GM23338 (cell line): ENCODE measurements around the gene CHCHD10. TPM values are rescaled to one million over a fixed set of nuclear protein-coding genes. Genes with fewer than 3 reads are reported as not detected.

Experiments
- ATAC-seq: fragments of 200-7000 bp; cut with Tn5 transposase; 3 replicates; pipeline ENCODE4 v1.9.1; 2020
- DNase-seq: peaks from one replicate; pipeline ENCODE4 v3.0.0-alpha.2; 2015; ENCODE audit warnings: low spot score
- H2AFZ ChIP-seq: fragments of 200-600 bp; sonication (generic); 2 replicates; pipeline ENCODE4 v1.8.0; 2016; ENCODE audit warnings: antibody characterized with exemption, mild to moderate bottlenecking, moderate library complexity
- H3F3A ChIP-seq: fragments of 200-600 bp; sonication (generic); replicated peaks from 2 replicates; pipeline ENCODE4 v1.8.0; 2017; ENCODE audit warnings: antibody characterized with exemption, mixed run types, low read depth
- H3K27ac ChIP-seq: fragments of 200-600 bp; sonication (generic); 2 replicates; pipeline ENCODE4 v1.6.1; 2016; ENCODE audit warnings: low read depth
- H3K27me3 ChIP-seq: fragments of 200-600 bp; sonication (generic); 2 replicates; pipeline ENCODE4 v1.8.0; 2016; ENCODE audit warnings: mild to moderate bottlenecking, mixed run types, moderate library complexity; ENCODE audit not compliant: insufficient read depth
- H3K36me3 ChIP-seq: fragments of 200-600 bp; sonication (generic); 2 replicates; pipeline ENCODE4 v1.8.0; 2016; ENCODE audit warnings: mild to moderate bottlenecking; ENCODE audit not compliant: insufficient read depth
- H3K4me1 ChIP-seq: fragments of 200-600 bp; sonication (generic); 2 replicates; pipeline ENCODE4 v1.8.0; 2016; ENCODE audit warnings: mild to moderate bottlenecking, moderate library complexity; ENCODE audit not compliant: insufficient read depth
- H3K4me2 ChIP-seq: fragments of 200-600 bp; sonication (generic); 2 replicates; pipeline ENCODE4 v1.7.1; 2017; ENCODE audit warnings: mixed run types
- H3K4me3 ChIP-seq: fragments of 200-600 bp; sonication (generic); 2 replicates; pipeline ENCODE4 v1.6.1; 2016; ENCODE audit warnings: mixed run types
- H3K79me2 ChIP-seq: fragments of 200-600 bp; sonication (generic); replicated peaks from 2 replicates; pipeline ENCODE4 v1.8.0; 2017; ENCODE audit warnings: mild to moderate bottlenecking; ENCODE audit not compliant: insufficient read depth
- H3K9me2 ChIP-seq: fragments of 200-600 bp; sonication (generic); 2 replicates; pipeline ENCODE4 v1.8.0; 2017; ENCODE audit not compliant: insufficient read depth
- H4K20me1 ChIP-seq: fragments of 200-600 bp; sonication (generic); replicated peaks from 2 replicates; pipeline ENCODE4 v1.8.0; 2017; ENCODE audit warnings: mild to moderate bottlenecking; ENCODE audit not compliant: insufficient read depth
- H3K27ac Mint-ChIP-seq: 2 replicates; pipeline ENCODE4 v1.8.0; 2020; ENCODE audit warnings: inconsistent platforms, mild to moderate bottlenecking, moderate library complexity, mixed read lengths
- H3K27me3 Mint-ChIP-seq: 3 replicates; pipeline ENCODE4 v1.8.0; 2022; ENCODE audit warnings: low read depth, mild to moderate bottlenecking, moderate library complexity, mixed read lengths, inconsistent platforms; ENCODE audit not compliant: insufficient read depth, poor library complexity
- H3K36me3 Mint-ChIP-seq: 3 replicates; pipeline ENCODE4 v1.8.0; 2021; ENCODE audit warnings: low read depth, mild to moderate bottlenecking, inconsistent platforms, moderate library complexity, mixed read lengths
- H3K4me1 Mint-ChIP-seq: 3 replicates; pipeline ENCODE4 v1.8.0; 2020; ENCODE audit warnings: mild to moderate bottlenecking, inconsistent platforms, mixed read lengths
- H3K4me3 Mint-ChIP-seq: 3 replicates; pipeline ENCODE4 v1.8.0; 2021; ENCODE audit warnings: moderate library complexity, mild to moderate bottlenecking, inconsistent platforms, mixed read lengths
- H3K9me3 Mint-ChIP-seq: 3 replicates; pipeline ENCODE4 v1.8.0; 2020; ENCODE audit warnings: moderate library complexity, mild to moderate bottlenecking, inconsistent platforms, mixed read lengths
- CREB1 ChIP-seq: fragments of 250-450 bp; sonication (Bioruptor Pico); IDR thresholded peaks from 2 replicates; pipeline ENCODE4 v1.5.0; 2020; ENCODE audit warnings: low read depth, mild to moderate bottlenecking, moderate library complexity
- CTCF ChIP-seq, 2 experiments: fragments of 200-600 bp in 1 of 2; sonication (generic) in 1 of 2; conservative IDR thresholded peaks; 2 replicates each; pipeline versions ENCODE4 v1.5.1 to v1.6.1; 2016 to 2017; ENCODE audit warnings: antibody characterized with exemption in 2 of 2, low read depth in 2 of 2, mild to moderate bottlenecking in 2 of 2, moderate library complexity in 1 of 2
- ETS1 ChIP-seq: IDR thresholded peaks from 2 replicates; pipeline ENCODE4 v1.6.1; 2016; ENCODE audit warnings: antibody characterized with exemption
- EZH2 ChIP-seq: fragments of 200-600 bp; sonication (generic); IDR thresholded peaks from one replicate; pipeline ENCODE4 v1.8.0; 2017; ENCODE audit warnings: antibody characterized with exemption, mild to moderate bottlenecking, low read depth; ENCODE audit not compliant: unreplicated experiment
- EZH2phosphoT487 ChIP-seq: fragments of 200-600 bp; sonication (generic); IDR thresholded peaks from one replicate; pipeline ENCODE4 v1.8.1; 2018; ENCODE audit warnings: antibody characterized with exemption; ENCODE audit not compliant: unreplicated experiment
- JUNB ChIP-seq: IDR thresholded peaks from one replicate; pipeline ENCODE4 v1.6.1; 2016; ENCODE audit warnings: antibody characterized with exemption; ENCODE audit not compliant: unreplicated experiment
- NANOG ChIP-seq: IDR thresholded peaks from 2 replicates; pipeline ENCODE4 v1.6.1; 2016; ENCODE audit warnings: antibody characterized with exemption, borderline replicate concordance
- POLR2AphosphoS5 ChIP-seq: IDR thresholded peaks from 2 replicates; pipeline ENCODE4 v1.6.1; 2016; ENCODE audit warnings: antibody characterized with exemption, low read depth
- STAT1 ChIP-seq: IDR thresholded peaks from one replicate; pipeline ENCODE4 v1.6.1; 2016; ENCODE audit warnings: antibody characterized with exemption; ENCODE audit not compliant: unreplicated experiment
- ZNF114 ChIP-seq: fragments of 250-450 bp; sonication (Bioruptor Pico); IDR thresholded peaks from 2 replicates; pipeline ENCODE4 v1.5.0; 2020; ENCODE audit warnings: mild to moderate bottlenecking, moderate library complexity
- ZNF331 ChIP-seq: fragments of 250-450 bp; sonication (Bioruptor Pico); IDR thresholded peaks from 2 replicates; pipeline ENCODE4 v1.5.0; 2020; ENCODE audit warnings: low read depth, mild to moderate bottlenecking, moderate library complexity
- polyA plus RNA-seq: library from polyadenylated mRNA; unstranded; fragments of >200 nt; fragmentation: Nextera tagmentation; extraction: Ambion mirVana; gene quantifications from 2 replicates; pipeline ENCODE4 v1.2.1, GENCODE V29; 2016
- total RNA-seq: library from RNA; depleted of rRNA; stranded (reverse); fragments of >200 nt; shearing (Covaris generic); gene quantifications from 2 replicates; pipeline ENCODE4 v1.2.3, GENCODE V29; 2014
- TF ChIP-seq, protein P1 (sequence below): IDR thresholded peaks from one replicate; pipeline ENCODE4 v1.6.1; 2018; ENCODE audit warnings: antibody characterized with exemption; ENCODE audit not compliant: unreplicated experiment
- TF ChIP-seq, protein P2 (sequence below): fragments of 250-450 bp; sonication (Bioruptor Pico); IDR thresholded peaks from 2 replicates; pipeline ENCODE4 v1.5.0; 2020; ENCODE audit warnings: mild to moderate bottlenecking, moderate library complexity

Gene CHCHD10
- total and polyA plus RNA-seq, 2 experiments from 2014 or later = 11.4 to 101 TPM

- no peaks in the 10 kb centered on the region for H3K9me2 ChIP-seq
- DNase-seq (no peak), ATAC-seq (no peak)
- no peaks in the 10 kb centered on the region for H3K9me3 Mint-ChIP-seq
- peaks cover 7% of the 10 kb centered on the region for H3K4me1 ChIP-seq
- H3K4me3 Mint-ChIP-seq = no peak overlapping the region
- H3K79me2 ChIP-seq = peaks cover 4% of the 10 kb centered on the region
- H3K36me3 Mint-ChIP-seq = peaks cover 3% of the 10 kb centered on the region
- no peak overlapping the region for H3K4me2 ChIP-seq
- no peak overlapping the region for H3K27ac ChIP-seq
- H4K20me1 ChIP-seq = peaks cover 3% of the 10 kb centered on the region; the same call in 1 of the 2 replicates
- no peak overlapping the region for H3K4me3 ChIP-seq
- H3K4me1 Mint-ChIP-seq = peaks cover 9% of the 10 kb centered on the region
- no peak overlapping the region for H3K27ac Mint-ChIP-seq
- peaks cover 9% of the 10 kb centered on the region for H3K27me3 Mint-ChIP-seq
- no peaks in the 10 kb centered on the region for H3K27me3 ChIP-seq
- 0 out of 2 replicates have a peak, but pooled peaks cover 6% of the 10 kb centered on the region for H3F3A ChIP-seq
- H3K36me3 ChIP-seq = no peaks in the 10 kb centered on the region
- no peak overlapping the region for H2AFZ ChIP-seq
- TF ChIP-seq ZNF114 (CRISPR knock-in tag) (no peak), CTCF (conservative IDR thresholded peaks at IDR 0.05; ENCODE audit: low read depth in 2 of 2) (no peak), POLR2AphosphoS5 (no peak), ETS1 (no peak), ZNF331 (CRISPR knock-in tag) (no peak), EZH2phosphoT487 (no peak), NANOG (no peak), STAT1 (no peak), EZH2 (no peak), CREB1 (no peak), JUNB (no peak)
- TF ChIP-seq, protein P1, sequence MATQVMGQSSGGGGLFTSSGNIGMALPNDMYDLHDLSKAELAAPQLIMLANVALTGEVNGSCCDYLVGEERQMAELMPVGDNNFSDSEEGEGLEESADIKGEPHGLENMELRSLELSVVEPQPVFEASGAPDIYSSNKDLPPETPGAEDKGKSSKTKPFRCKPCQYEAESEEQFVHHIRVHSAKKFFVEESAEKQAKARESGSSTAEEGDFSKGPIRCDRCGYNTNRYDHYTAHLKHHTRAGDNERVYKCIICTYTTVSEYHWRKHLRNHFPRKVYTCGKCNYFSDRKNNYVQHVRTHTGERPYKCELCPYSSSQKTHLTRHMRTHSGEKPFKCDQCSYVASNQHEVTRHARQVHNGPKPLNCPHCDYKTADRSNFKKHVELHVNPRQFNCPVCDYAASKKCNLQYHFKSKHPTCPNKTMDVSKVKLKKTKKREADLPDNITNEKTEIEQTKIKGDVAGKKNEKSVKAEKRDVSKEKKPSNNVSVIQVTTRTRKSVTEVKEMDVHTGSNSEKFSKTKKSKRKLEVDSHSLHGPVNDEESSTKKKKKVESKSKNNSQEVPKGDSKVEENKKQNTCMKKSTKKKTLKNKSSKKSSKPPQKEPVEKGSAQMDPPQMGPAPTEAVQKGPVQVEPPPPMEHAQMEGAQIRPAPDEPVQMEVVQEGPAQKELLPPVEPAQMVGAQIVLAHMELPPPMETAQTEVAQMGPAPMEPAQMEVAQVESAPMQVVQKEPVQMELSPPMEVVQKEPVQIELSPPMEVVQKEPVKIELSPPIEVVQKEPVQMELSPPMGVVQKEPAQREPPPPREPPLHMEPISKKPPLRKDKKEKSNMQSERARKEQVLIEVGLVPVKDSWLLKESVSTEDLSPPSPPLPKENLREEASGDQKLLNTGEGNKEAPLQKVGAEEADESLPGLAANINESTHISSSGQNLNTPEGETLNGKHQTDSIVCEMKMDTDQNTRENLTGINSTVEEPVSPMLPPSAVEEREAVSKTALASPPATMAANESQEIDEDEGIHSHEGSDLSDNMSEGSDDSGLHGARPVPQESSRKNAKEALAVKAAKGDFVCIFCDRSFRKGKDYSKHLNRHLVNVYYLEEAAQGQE = no peak
- TF ChIP-seq, protein P2, sequence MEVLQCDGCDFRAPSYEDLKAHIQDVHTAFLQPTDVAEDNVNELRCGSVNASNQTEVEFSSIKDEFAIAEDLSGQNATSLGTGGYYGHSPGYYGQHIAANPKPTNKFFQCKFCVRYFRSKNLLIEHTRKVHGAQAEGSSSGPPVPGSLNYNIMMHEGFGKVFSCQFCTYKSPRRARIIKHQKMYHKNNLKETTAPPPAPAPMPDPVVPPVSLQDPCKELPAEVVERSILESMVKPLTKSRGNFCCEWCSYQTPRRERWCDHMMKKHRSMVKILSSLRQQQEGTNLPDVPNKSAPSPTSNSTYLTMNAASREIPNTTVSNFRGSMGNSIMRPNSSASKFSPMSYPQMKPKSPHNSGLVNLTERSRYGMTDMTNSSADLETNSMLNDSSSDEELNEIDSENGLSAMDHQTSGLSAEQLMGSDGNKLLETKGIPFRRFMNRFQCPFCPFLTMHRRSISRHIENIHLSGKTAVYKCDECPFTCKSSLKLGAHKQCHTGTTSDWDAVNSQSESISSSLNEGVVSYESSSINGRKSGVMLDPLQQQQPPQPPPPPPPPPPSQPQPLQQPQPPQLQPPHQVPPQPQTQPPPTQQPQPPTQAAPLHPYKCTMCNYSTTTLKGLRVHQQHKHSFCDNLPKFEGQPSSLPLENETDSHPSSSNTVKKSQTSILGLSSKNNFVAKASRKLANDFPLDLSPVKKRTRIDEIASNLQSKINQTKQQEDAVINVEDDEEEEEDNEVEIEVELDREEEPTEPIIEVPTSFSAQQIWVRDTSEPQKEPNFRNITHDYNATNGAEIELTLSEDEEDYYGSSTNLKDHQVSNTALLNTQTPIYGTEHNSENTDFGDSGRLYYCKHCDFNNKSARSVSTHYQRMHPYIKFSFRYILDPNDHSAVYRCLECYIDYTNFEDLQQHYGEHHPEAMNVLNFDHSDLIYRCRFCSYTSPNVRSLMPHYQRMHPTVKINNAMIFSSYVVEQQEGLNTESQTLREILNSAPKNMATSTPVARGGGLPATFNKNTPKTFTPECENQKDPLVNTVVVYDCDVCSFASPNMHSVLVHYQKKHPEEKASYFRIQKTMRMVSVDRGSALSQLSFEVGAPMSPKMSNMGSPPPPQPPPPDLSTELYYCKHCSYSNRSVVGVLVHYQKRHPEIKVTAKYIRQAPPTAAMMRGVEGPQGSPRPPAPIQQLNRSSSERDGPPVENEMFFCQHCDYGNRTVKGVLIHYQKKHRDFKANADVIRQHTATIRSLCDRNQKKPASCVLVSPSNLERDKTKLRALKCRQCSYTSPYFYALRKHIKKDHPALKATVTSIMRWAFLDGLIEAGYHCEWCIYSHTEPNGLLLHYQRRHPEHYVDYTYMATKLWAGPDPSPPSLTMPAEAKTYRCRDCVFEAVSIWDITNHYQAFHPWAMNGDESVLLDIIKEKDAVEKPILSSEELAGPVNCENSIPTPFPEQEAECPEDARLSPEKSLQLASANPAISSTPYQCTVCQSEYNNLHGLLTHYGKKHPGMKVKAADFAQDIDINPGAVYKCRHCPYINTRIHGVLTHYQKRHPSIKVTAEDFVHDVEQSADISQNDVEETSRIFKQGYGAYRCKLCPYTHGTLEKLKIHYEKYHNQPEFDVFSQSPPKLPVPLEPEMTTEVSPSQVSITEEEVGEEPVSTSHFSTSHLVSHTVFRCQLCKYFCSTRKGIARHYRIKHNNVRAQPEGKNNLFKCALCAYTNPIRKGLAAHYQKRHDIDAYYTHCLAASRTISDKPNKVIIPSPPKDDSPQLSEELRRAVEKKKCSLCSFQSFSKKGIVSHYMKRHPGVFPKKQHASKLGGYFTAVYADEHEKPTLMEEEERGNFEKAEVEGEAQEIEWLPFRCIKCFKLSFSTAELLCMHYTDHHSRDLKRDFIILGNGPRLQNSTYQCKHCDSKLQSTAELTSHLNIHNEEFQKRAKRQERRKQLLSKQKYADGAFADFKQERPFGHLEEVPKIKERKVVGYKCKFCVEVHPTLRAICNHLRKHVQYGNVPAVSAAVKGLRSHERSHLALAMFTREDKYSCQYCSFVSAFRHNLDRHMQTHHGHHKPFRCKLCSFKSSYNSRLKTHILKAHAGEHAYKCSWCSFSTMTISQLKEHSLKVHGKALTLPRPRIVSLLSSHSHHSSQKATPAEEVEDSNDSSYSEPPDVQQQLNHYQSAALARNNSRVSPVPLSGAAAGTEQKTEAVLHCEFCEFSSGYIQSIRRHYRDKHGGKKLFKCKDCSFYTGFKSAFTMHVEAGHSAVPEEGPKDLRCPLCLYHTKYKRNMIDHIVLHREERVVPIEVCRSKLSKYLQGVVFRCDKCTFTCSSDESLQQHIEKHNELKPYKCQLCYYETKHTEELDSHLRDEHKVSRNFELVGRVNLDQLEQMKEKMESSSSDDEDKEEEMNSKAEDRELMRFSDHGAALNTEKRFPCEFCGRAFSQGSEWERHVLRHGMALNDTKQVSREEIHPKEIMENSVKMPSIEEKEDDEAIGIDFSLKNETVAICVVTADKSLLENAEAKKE (CRISPR knock-in tag) = no peak
These were observed 14.9 kb upstream of the CHCHD10 start for GRCh38 chr22:23782703-23783102.
